GM21360 (cell line): Measurements from ENCODE around the gene IRF2.
A peak's percentile ranks its signal among the peaks of the same experiment; 100 is the strongest.

ENCODE experiments used
- ATAC-seq: cut with Tn5 transposase; IDR thresholded peaks from one replicate; pipeline ENCODE4 v1.9.1; 2021; ENCODE audit warnings: mild to moderate bottlenecking, moderate library complexity; ENCODE audit not compliant: unreplicated experiment

IRF2 gene

DNA sequence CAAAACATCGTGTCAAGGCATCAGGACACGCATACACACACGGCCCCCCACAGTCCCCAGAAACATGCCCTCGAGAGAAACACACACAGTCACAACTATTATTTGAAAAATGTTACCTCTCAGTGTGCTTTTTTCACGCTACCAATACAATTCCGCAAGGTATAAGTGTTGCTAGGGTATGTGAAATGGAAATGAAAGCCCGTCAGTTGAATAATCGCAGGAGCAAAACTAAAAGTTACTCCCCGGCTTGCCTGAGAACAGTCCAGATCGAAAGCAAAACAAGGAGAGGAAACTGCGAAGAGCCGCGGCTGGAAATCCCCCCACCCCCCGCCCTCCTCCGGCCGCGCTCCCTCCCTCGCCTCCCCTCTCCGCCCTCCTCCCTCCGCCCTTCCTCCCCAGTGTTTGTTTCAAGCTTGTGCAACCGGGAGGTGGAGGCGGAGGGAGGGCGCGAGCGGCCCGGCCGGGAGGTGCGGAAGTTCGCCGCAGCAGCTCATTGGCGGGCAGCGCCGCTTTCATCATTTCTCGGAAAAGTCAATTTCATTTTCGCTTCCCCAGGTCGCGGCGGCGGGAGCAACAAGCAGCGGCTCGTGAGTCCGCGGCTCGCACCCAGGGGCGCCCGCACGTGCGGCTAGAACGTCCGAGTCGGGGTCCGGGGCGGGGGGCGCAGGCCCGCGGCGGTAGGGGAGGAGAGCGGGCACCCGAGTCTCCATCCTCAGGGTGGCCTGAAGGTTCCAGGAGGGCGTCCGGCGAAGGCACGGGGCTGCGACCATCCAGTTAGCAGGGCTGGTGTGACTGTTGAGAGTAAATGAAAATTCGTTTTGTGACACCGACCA is at the start of gene IRF2:
Gene IRF2 (minus strand): TSS at position 288 of the 833 bp plus-strand sequence. CDS start 45,486 bp downstream, outside the sequence.
- peak; percentile 59 for ATAC-seq

DNA sequence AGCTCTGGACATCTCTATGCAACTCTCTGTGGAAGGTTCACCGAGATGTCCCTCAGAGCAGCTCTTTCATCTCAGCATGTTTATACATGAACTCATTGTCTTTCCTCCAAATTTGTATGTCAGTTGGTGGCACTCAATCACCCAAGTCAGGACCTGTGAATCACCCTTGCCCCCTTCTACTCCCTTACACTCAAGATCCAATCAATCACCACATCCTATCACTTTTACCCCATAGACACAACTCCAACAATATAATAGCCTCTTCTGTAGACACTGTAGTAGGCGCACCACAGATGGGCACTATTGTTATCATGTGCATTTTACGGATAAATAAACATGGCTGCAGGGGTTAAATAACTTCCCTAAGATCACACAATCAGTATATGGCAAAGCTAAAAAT is 41.3 kb upstream of the IRF2 start:
- ATAC-seq, result no peak

DNA sequence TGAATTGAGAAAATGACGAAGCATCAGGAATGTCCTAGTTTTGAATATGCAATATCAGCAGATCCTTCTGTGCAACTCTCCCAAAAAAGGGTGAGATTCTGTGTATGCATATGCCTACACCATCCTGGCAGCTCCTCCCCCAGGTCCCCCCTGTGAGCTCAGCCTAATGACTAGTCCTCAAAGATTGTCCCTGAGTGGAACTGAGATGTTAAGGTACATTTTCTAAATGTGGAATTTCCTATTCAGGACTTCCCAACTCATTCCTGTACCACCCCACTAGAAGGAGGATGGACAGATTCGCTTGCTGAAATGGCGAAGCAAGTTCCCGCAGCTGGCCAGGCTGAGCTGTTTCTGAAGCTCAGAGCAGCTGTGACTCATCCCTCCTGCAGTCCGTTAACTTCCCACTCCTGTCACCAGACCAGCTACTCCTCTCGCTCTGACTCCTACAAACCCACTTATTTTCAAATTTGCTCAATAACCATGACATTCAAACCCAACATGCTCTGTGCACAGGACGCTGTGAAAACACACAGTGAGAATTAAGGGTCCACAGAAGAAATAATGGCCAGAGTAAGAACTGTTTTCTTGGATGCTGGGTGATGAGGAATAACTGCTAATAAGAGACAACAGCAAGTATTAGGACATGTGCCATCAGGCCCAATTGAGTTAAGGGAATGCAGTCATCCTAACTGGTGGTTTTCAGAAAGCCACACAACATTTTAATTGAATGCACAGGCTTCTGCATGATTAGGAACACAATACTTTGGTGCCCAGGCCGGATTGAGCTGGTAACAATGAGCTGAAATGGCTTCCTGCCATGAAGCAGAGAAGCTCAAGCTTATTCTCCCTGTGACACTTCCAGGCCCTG is 40.0 kb upstream of the IRF2 start:
- ATAC-seq, result peak; percentile 97

DNA sequence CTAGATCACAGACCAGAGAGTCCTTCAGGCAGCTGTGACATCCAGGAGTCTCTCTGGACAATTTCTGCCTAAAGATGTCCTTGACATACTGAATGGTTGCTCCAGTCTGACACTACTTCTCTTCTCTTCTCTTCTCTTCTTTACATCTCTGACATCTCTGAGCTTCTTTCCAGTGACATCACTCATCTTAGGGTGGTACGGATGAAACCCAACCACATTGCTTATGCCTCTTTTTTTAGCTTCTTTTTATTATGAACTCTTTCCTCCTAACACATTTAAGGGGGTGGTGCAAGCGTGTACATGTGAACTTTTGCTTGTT is 39.4 kb upstream of the IRF2 start:
- no peak for ATAC-seq

GRCh38 chr4:184511156-184511555 is 36.8 kb upstream of the IRF2 start:
- ATAC-seq, result no peak

GRCh38 chr4:184510401-184510800 is 36.1 kb upstream of the IRF2 start:
- ATAC-seq, result no peak

DNA sequence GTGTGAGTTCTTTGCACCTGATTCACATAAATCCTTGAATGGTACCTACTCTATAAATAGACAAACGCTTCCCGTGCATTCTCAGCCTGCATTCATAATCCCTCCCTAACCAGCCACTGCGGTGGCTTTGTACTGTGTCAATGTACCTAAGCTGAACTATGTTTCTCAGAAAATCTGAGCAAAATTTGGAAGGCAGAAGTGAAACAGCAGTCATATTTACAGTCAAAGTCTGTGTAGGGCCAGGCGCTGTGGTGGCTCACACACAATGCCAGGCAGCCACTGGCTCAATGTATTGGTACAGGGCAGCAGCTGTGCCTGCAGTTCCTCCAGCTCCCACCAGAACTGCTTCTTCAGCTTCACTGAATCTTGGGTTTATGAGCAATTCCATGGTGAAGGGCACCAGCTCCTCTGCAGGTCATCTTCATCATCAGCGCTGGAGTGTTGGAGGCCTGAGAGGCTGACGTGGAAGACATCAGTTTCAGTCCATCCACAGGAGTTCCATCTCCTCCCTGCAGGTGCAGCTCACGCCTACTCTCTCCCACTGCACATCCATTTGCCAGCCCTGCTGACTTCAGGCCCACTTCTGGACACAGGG is 32.3 kb upstream of the IRF2 start:
- peak; percentile 97 for ATAC-seq

GRCh38 chr4:184504385-184504784 is 30.0 kb upstream of the IRF2 start:
- ATAC-seq, result no peak

GRCh38 chr4:184503869-184504300 is 29.5 kb upstream of the IRF2 start:
- no peak for ATAC-seq

DNA sequence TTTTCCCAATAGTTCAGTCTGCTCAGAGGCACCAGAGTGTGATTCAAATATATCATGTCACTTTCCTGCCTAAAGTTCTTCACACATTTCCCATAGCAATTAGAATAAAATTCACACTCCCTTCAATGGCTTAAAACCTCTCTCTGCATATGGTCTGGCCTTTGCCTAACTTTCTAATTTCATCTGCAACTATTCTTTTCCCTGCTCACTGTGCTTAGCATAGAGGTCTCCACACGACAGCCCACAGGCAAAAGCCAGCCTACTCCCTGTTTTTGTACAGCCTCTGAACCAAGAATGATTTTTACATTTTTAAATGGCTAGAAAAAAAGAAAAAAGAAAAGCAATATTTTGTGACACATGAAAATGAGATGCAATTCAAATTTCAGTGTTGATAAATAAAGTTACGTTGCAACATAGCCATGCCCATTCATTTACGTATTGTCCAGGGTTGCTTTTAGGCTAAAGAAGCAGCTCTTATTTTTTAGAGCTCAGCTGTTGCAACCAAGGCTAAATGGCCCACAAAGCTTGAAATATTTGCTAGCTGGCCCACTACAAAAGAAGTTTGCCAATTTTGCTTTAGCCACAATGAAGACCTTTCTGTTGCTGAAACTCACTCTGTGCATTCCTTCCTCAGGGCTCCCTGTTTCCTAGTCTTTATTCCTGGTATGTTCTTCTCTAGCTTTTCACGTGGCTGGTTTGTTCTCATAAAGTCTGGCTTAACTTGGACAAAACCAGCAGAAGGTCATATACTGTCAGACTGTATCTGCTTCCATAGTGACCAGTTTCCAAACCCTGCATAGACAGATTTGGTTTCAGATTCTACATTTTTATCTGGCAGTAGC is 26.6 kb upstream of the IRF2 start:
- no peak for ATAC-seq

GRCh38 chr4:184499996-184500395 is 25.6 kb upstream of the IRF2 start:
- ATAC-seq, result no peak

- ATAC-seq, result no peak
Observed at GRCh38 chr4:184498598-184498997, 24.2 kb upstream of the IRF2 start.

- no peak for ATAC-seq
Observed at GRCh38 chr4:184489771-184490170, 15.4 kb upstream of the IRF2 start.

DNA sequence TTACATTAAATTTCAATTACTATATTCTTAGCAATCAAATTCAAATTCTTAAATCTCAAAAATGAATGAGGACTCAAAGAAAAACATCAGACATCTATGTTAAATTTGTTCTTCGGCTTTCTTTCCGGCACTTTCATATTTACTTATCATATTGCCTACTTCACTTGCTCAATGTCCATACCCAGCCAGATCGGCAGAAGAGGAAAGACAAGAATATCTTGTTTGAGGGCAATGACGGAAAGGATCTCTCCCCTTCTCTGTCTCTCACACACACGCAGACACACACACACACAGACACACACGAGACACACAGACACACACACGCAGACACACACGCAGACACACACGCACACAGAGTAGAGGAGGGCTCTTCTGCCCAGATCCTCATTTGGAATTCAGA is 13.2 kb upstream of the IRF2 start:
- ATAC-seq, result no peak

- no peak for ATAC-seq
Observed at GRCh38 chr4:184485279-184485678, 10.9 kb upstream of the IRF2 start.

DNA sequence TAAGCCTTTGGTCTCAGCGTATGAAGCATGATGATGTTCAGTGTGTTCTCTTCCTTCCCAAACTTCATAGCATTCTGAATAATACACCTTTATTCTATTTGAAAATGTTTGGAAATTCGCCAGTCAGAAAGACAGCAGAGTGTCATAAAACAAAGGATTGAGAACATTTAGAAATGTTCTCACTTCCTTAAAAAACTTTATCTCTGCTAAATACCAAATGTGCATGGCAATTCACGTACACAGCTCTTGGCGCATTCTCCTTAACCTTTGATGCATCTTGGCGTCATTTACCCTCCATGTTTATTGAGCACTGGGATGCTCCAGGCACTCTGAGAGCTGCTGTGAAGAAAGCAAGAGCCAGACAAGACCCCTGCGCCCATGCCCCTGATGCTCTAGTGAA is 7.2 kb upstream of the IRF2 start:
- ATAC-seq, result no peak

DNA sequence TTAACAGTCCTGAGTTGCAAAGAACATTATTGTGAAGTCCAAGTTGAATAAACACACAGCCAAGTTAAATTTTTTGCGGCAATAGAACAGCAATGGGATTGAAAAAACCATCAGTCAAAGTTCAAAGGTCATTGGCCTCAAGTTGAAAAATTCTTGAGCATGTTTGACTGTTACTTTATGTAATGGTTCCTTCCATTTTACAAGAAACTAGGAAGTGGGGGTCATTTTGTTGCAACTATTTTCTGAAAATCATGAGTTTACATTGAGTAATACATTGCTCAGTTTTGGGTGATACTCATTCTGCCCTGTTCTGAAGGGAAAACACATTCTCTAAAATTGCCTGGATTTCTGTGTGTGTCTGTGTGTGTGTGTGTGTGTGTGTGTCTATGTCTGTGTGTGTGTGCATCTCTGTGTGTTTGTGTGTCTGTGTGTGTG is 5.2 kb upstream of the IRF2 start:
- ATAC-seq, result no peak

GRCh38 chr4:184477201-184477999 is 3.0 kb upstream of the IRF2 start:
- ATAC-seq, result no peak

DNA sequence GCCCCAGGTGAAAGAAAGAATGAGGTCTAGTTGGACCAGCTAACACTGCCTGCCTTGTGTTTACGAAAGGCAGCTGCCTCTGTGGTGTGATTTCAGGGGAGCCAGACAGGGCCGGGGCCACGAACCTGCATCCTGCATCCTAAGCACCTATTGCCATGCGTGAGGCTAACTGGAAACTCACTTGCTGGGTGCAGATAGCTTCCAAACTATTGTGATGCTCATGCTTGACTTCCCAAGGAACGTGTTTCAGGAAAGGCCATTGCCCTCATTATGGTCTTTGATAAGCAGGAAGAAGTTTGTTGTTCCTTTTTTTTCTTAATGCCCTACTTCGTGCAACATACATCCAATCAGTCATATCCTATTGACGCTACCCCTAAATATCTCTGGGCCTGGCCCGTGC is 2.3 kb upstream of the IRF2 start:
- ATAC-seq, result no peak

DNA sequence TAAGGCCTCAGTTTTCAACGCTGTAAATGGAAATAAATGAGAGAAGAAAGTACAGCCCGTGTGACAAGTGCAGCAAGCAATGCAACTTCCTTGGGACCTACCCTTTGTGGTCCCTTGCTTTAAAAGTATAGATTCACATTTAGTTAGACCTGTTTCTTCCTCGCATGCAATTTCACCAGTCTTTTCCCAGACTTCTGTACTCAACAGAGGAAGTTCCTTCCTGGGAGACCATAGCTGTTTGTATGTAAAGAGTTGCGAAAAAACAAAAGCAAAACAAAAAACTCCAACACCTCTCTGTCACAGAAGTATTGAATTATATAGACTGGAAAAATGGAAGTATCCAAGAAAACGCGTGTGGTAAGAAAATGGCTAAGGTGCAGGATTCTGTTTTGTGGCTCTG is 1.1 kb upstream of the IRF2 start:
- no peak for ATAC-seq
